Neural crest cell (in vitro differentiated cells): ENCODE measurements around the gene NSUN5. TPM values are rescaled to one million over a fixed set of nuclear protein-coding genes. Genes with fewer than 3 reads are reported as not detected.
"Not testable (repeated sequence)": the region's sequence is repeated elsewhere in the genome, so short reads cannot be mapped to it uniquely, and the experiment has no call there.

Experiments
- DNase-seq: peaks from one replicate; pipeline ENCODE4 v3.0.0; 2021; ENCODE audit warnings: low read depth, mixed read lengths, low spot score
- H3K27ac Mint-ChIP-seq: one replicate; pipeline ENCODE4 v1.8.0; 2021; ENCODE audit warnings: mild to moderate bottlenecking, mixed read lengths; ENCODE audit not compliant: unreplicated experiment
- H3K27me3 Mint-ChIP-seq: 2 replicates; pipeline ENCODE4 v1.8.0; 2021; ENCODE audit warnings: low read depth, mild to moderate bottlenecking, mixed read lengths
- H3K36me3 Mint-ChIP-seq: 2 replicates; pipeline ENCODE4 v1.8.0; 2021; ENCODE audit warnings: low read depth, mild to moderate bottlenecking, mixed read lengths
- H3K4me1 Mint-ChIP-seq: 2 replicates; pipeline ENCODE4 v1.8.0; 2021; ENCODE audit warnings: mixed read lengths
- H3K4me3 Mint-ChIP-seq: one replicate; pipeline ENCODE4 v1.8.0; 2021; ENCODE audit warnings: mild to moderate bottlenecking, mixed read lengths
- H3K9me3 Mint-ChIP-seq: 2 replicates; pipeline ENCODE4 v1.8.0; 2021; ENCODE audit warnings: mixed read lengths
- total RNA-seq: library from RNA; stranded (reverse); gene quantifications from 2 replicates; pipeline ENCODE4 v1.2.1, GENCODE V29; 2021
- TF ChIP-seq, protein P1 (sequence below): fragments of 200-600 bp; sonication (generic); conservative IDR thresholded peaks from 2 replicates; pipeline ENCODE4 v1.5.0; 2021; ENCODE audit warnings: antibody characterized with exemption, mild to moderate bottlenecking

The NSUN5 gene
- total RNA-seq, 1 donor from 2014 or later: 40.2 TPM

GRCh38 chr7:73313521-73313906 lies 4.9 kb upstream of the NSUN5 start:
- TF ChIP-seq, protein P1, sequence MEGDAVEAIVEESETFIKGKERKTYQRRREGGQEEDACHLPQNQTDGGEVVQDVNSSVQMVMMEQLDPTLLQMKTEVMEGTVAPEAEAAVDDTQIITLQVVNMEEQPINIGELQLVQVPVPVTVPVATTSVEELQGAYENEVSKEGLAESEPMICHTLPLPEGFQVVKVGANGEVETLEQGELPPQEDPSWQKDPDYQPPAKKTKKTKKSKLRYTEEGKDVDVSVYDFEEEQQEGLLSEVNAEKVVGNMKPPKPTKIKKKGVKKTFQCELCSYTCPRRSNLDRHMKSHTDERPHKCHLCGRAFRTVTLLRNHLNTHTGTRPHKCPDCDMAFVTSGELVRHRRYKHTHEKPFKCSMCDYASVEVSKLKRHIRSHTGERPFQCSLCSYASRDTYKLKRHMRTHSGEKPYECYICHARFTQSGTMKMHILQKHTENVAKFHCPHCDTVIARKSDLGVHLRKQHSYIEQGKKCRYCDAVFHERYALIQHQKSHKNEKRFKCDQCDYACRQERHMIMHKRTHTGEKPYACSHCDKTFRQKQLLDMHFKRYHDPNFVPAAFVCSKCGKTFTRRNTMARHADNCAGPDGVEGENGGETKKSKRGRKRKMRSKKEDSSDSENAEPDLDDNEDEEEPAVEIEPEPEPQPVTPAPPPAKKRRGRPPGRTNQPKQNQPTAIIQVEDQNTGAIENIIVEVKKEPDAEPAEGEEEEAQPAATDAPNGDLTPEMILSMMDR: no peak
- Mint-ChIP-seq H3K4me3 (no peak overlapping the region), H3K4me1 (peaks cover 10% of the 10 kb centered on the region), H3K36me3 (no peaks in the 10 kb centered on the region), H3K27ac (no peak overlapping the region), H3K27me3 (no peaks in the 10 kb centered on the region), H3K9me3 (no peaks in the 10 kb centered on the region)
- DNase-seq: no peak

- TF ChIP-seq, protein P1: no peak
- Mint-ChIP-seq H3K9me3 (no peaks in the 10 kb centered on the region), H3K27me3 (no peaks in the 10 kb centered on the region), H3K4me1 (peaks cover 15% of the 10 kb centered on the region), H3K27ac (no peak overlapping the region), H3K4me3 (no peak overlapping the region), H3K36me3 (no peaks in the 10 kb centered on the region)
- DNase-seq: no peak
Measured at GRCh38 chr7:73312831-73313520, 4.3 kb upstream of the NSUN5 start.

- not testable (repeated sequence) for H3K27me3 Mint-ChIP-seq, H3K27ac Mint-ChIP-seq, DNase-seq, H3K36me3 Mint-ChIP-seq, H3K4me3 Mint-ChIP-seq, H3K9me3 Mint-ChIP-seq
- H3K4me1 Mint-ChIP-seq: peaks cover 28% of the 10 kb centered on the region
Measured at GRCh38 chr7:73311421-73311820, 2.8 kb upstream of the NSUN5 start.

GRCh38 chr7:73308074-73308664 lies 457 bp downstream of the NSUN5 start:
- peak overlapping the region; percentile 98 for H3K4me3 Mint-ChIP-seq
- peaks cover 31% of the 10 kb centered on the region for H3K4me1 Mint-ChIP-seq
- no peaks in the 10 kb centered on the region for H3K9me3 Mint-ChIP-seq
- H3K36me3 Mint-ChIP-seq: peaks cover 4% of the 10 kb centered on the region
- TF ChIP-seq, protein P1: no peak
- no peaks in the 10 kb centered on the region for H3K27me3 Mint-ChIP-seq
- H3K27ac Mint-ChIP-seq: no peak overlapping the region
- no peak for DNase-seq

DNA sequence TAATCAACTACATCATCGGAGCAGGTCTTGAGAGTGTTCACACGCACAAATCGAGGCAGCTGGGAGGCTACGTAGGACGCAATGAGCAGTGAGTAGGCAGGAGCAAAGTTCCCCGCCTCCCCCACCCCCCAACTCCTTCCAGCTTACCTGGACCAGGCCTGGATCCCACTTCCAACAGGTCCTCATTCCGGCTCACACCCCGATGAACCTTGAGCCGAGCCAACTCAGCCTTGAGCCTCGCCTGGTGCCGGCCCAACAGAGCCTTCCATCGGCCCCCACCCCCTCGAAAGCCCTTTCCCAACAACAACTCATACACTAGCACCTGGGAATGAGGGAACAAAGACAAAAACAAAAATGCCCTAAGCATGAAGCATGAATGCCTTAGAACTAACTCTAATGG lies 1.2 kb downstream of the NSUN5 start:
- no peak overlapping the region for H3K27ac Mint-ChIP-seq

GRCh38 chr7:73304612-73305387 lies 3.8 kb downstream of the NSUN5 start:
- not testable (repeated sequence) for DNase-seq, H3K27ac Mint-ChIP-seq, H3K36me3 Mint-ChIP-seq, H3K27me3 Mint-ChIP-seq, H3K9me3 Mint-ChIP-seq
- H3K4me1 Mint-ChIP-seq: peaks cover 31% of the 10 kb centered on the region
- H3K4me3 Mint-ChIP-seq: peak overlapping the region; percentile 61

More for the DNA sequence above, 1.2 kb downstream of the NSUN5 start:
- no peaks in the 10 kb centered on the region for H3K27me3 Mint-ChIP-seq
- TF ChIP-seq, protein P1: no peak
- no peak for DNase-seq
- H3K9me3 Mint-ChIP-seq: no peaks in the 10 kb centered on the region
- peak overlapping the region; percentile 98 for H3K4me3 Mint-ChIP-seq
- peaks cover 4% of the 10 kb centered on the region for H3K36me3 Mint-ChIP-seq
- peaks cover 31% of the 10 kb centered on the region for H3K4me1 Mint-ChIP-seq
